Gastroesophageal sphincter (tissue), 3 donors: Measurements from ENCODE around the gene ERO1B.

Source experiments
- CTCF ChIP-seq, 4 experiments: fragments of 200-600 bp in 2 of 4; fragments of 450-650 bp in 2 of 4; sonication (generic) in 1 of 4; IDR thresholded peaks; one replicate each; pipeline ENCODE4 v1.5.1; 2017 to 2019; ENCODE audit warnings: antibody characterized with exemption in 4 of 4, mild to moderate bottlenecking in 2 of 4, moderate library complexity in 2 of 4
- POLR2A ChIP-seq, 2 donors: fragments of 450-650 bp; IDR thresholded peaks; one replicate each; pipeline ENCODE4 v1.6.1; 2017; ENCODE audit warnings: antibody characterized with exemption in 2 of 2, mild to moderate bottlenecking in 2 of 2, moderate library complexity in 1 of 2

- no peak for TF ChIP-seq CTCF (IDR thresholded peaks at IDR 0.05)
- TF ChIP-seq POLR2A (IDR thresholded peaks at IDR 0.05): no peak
Observed at GRCh38 chr1:236175642-236176336, 106.0 kb downstream of the ERO1B start.
